Spleen (tissue), 7 donors: Measurements from ENCODE around the gene CEP72.

Experiments used
- POLR2AphosphoS5 ChIP-seq, 3 donors: sonication (generic); formaldehyde crosslinking; IDR thresholded peaks; one replicate each; pipeline ENCODE4 v1.5.1; 2017; ENCODE audit warnings: antibody characterized with exemption in 3 of 3
- TF ChIP-seq, protein P1 (sequence below), 11 experiments: fragments of 200-600 bp in 7 of 11; fragments of 450-650 bp in 4 of 11; sonication (generic) in 4 of 11; IDR thresholded peaks in 8 of 11; conservative IDR thresholded peaks in 3 of 11; 1 replicate in 7 of 11; 2 replicates in 4 of 11; pipeline versions ENCODE4 v1.4.0 to v1.8.0; 2016 to 2021; ENCODE audit warnings: antibody characterized with exemption in 11 of 11, inconsistent platforms in 4 of 11, mild to moderate bottlenecking in 1 of 11
- donor health status: DM: no; HTN: no; CAD: no; lungs with moderate emphysema.
- donor health status: DM: no; HTN: no; CAD: no.
- donor health status: DM: no; HTN: no; CAD: no.

DNA sequence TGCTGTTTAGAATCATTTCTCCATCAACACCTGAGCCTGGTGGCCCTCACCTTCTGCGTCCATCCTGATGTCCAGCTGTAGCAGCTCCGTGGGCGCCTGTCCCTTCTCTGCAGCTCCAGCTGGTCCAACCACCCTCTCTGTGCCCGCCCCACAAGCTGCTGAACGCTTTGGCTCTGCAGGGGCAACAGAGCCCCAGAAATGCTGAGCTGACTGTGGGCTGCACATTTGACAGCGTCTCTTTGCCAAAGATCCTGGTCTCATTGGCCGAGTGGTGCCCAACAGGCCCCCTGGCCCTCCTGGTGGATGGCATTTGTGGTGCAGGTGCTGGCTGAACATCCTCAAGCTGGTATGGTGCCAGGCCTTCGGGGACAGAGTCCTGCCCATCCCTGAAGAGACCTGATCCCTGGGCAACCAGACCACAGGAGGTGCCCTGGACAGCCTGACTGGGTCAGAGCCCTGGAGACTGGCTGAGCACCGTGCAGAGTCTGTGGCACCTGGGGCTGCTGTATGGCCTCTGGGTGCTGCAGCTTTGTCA, 25.3 kb upstream of the CEP72 start:
- TF ChIP-seq, protein P1, sequence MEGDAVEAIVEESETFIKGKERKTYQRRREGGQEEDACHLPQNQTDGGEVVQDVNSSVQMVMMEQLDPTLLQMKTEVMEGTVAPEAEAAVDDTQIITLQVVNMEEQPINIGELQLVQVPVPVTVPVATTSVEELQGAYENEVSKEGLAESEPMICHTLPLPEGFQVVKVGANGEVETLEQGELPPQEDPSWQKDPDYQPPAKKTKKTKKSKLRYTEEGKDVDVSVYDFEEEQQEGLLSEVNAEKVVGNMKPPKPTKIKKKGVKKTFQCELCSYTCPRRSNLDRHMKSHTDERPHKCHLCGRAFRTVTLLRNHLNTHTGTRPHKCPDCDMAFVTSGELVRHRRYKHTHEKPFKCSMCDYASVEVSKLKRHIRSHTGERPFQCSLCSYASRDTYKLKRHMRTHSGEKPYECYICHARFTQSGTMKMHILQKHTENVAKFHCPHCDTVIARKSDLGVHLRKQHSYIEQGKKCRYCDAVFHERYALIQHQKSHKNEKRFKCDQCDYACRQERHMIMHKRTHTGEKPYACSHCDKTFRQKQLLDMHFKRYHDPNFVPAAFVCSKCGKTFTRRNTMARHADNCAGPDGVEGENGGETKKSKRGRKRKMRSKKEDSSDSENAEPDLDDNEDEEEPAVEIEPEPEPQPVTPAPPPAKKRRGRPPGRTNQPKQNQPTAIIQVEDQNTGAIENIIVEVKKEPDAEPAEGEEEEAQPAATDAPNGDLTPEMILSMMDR (IDR thresholded peaks at IDR 0.05 in 8 of 11, conservative IDR thresholded peaks at IDR 0.05 in 3 of 11) = no peak
- TF ChIP-seq POLR2AphosphoS5 (IDR thresholded peaks at IDR 0.05) = no peak
